Hematopoietic multipotent progenitor cell treated with erythropoietin and hydrocortisone succinate and interleukin-3 and kit ligand, for 8 days (in vitro differentiated cells): Measurements from ENCODE around the gene TNFSF12.
"Not testable (repeated sequence)": the region's sequence is repeated elsewhere in the genome, so short reads cannot be mapped to it uniquely, and the experiment has no call there.

Experiments used
- DNase-seq: peaks from one replicate; pipeline ENCODE4 v3.0.0-alpha.2; 2015

The TNFSF12 gene

DNA sequence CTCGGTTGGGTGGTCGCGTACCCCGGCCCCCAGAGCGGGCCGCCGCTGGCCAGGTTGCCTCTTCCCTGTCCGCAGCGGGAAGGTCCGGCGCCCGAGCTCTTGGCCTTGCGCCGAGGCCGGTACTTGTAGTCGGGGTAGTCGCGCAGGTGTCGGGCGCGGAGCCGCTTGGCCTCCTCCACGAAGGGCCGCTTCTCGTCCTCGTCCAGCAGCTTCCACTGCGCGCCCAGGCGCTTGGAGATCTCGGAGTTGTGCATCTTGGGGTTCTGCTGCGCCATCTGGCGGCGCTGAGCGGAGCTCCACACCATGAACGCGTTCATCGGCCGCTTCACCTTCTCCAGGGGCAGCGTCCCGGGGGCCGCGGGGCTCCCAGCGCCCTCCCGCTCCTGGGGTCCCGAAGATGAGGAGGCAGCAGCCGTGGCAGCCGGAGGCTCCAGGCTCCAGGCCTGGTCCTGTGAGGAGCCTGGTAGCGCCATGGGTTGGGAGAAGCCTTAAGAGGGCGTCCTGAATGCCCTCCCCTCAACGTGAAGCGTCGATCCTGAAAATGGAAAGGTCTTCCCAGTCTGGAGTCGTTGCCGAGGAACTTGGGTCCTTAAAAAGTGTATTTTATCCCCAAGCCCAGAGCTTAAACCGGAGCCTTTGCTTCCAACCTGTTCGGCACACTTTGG is 40.5 kb downstream of the TNFSF12 start:
- DNase-seq = peak; percentile 85

DNA sequence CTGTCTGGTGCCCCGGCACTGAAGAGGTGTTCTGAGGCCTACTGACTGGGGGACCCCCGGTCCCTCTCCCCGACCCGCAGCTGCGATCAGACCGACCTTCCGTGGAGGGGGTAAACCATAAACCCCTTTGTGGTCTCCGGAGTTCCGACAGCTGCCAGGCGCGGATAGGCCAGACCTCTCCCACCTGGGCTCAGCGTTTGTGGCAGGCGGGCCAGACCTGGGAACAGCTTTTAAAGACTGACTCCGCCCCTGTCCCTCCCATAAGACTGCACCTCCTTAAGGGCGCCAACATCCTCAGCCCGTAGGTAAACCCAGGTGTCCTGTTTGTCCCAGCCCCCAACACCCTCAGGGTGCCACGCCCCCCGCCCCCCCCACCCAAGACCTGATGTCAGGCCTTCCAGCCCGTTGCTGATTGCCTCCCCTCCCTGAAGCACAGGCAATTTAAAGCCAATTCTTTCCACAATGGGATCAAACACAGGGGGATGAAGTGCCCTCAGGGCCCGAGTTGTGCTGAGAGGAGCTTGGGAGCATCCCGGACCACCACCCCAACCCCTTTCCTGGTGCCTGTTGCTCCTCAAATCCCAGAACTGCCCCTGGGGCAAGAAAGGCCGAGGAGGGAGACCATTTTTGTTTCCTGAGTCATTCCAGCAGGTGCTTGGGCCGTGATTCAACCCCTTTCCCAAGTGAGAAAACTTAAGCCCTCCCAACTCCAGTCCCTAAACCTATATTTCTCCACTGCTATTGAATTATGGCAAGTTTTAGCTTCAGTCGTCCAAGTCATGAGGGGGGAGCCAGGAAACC is 41.2 kb downstream of the TNFSF12 start, which contains the start of gene SOX15:
Gene SOX15 (minus strand): TSS at position 204 of the 801 bp plus-strand sequence. CDS start 418 bp downstream, outside the sequence.
- DNase-seq = no peak

DNA sequence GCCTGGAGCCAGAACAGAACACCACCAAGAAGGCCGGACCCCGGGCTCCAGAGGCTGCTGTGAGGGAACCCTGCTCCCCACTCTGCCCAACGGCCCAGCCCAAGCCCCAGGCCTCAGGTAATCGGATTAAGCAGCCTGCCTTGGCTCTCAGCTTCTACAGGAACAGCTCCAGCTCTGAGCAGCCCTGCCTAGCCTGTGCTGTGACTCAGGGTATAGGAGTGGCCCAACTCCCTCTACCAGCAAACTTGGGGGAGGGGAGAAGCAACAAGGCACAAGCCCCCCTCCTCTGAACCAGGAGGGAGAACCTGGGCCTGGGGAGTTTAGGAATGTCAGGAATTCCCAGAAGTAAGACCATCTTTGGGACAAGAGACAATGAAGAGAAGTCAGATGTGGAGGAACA is 41.9 kb downstream of the TNFSF12 start:
- DNase-seq = no peak

DNA sequence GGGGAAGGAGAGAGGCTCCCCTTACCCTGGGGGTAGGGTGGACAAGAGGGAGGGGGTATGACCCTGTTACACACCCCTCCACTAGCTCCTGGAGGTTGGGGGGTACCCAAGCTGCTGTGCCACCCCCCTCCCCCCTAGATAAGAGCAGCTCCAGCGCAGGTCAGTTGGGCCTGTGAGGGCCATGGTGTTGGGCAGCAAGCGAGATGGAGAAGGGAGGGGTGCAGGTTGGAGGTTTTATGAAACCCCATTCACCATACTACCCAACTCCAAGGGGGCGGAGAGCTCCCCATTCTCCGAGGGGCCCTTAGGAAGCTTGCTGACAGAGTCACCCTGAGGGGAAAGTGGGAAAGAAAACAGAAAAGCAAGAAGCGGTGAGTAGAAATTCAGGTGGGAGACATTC is 42.7 kb downstream of the TNFSF12 start:
- no peak for DNase-seq

DNA sequence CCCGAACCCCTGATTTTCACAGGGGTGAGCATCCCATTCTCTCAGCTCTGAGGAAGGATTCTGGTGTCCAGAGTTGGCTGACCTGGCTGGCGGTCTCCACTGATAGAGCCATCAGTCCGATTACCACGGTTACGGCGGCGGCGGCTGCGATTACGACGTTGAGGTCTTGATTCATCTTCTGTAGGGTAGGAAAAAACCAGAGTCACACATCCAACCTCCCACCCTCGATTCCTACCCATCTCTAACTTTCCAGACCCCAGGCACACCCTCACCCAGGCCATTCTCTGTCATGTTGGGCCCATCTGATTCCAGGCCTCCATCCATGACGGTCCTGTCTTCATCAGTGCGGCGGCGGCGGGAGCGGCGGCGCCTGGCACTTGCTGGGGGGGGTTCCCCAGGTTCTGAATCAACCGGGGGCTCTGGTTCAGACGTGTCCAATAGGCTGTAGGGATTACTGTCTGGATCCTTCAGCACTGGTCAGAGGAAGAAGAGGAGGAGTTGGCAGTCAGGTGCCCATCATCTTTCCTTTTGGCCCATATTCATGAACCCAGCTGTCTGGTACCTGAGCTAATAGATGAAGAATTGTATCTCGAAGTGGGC is 43.7 kb downstream of the TNFSF12 start:
- no peak for DNase-seq

- no peak for DNase-seq
Measured at GRCh38 chr17:7593296-7593695, 44.4 kb downstream of the TNFSF12 start.

GRCh38 chr17:7597561-7597960 is 48.7 kb downstream of the TNFSF12 start:
- not testable (repeated sequence) for DNase-seq

DNA sequence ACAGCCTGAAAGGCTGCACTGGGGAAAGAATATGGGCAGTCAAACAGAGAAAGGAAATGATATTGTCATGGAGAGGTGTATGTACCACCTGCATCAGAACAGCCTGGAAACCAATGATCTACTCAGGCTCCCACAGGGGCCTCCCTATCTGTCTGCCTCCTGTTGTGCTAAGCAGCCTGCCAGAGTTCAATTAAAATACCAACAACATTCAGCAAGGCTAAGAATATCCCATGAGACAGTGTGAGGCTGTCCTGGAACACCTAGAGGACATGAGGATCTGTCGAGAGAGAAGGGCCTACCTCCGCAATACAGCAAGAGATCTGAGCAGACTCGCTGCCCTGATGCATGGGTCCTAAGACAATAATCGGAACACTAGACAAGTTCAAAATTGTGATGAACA is 57.4 kb downstream of the TNFSF12 start:
- DNase-seq = no peak
